NCI-H524 (cell line): ENCODE results near the gene SYNE1.
"Not testable (repeated sequence)": the region's sequence is repeated elsewhere in the genome, so short reads cannot be mapped to it uniquely, and the experiment has no call there.

Experiments used
- DNase-seq, 2 experiments: peaks; one replicate each; lab custom pipeline; 2025; lab: John Stamatoyannopoulos, UW

Gene SYNE1

DNA sequence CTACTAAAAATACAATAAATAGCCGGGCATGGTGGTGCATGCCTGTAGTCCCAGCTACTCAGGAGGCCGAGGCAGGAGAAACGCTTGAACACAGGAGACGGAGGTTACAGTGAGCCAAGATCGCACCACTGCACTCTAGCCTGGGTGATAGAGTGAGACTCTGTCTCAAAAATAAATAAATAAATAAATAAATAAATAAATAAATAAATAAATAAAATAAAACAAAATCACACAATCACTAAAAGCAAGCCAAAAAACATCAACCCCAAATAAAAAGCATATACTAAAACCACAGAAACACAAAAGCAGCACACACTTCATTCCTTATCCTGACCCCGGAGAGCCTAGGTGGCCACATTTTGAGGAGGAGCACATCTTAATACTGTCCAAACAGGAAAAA, 498.8 kb downstream of the SYNE1 start:
- not testable (repeated sequence) for DNase-seq

DNA sequence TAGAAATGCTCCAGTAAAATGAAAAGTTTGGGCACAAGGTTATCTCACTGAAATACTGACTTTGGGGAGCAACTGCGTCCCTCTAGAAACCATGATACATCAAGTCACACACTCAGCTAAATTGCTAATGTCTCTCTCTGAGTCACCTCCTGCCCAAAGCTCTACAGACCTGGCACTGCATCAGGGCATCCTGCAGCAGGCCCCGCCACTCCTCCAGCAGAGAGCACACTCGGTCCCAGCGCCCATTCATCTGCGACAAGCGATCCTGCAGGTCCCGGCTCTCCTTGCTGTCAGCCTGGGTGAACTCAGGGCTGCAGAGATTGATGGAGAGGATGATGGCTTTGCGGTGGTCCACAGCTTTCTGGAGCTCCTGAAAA, 500.7 kb downstream of the SYNE1 start:
- no peak for DNase-seq

DNA sequence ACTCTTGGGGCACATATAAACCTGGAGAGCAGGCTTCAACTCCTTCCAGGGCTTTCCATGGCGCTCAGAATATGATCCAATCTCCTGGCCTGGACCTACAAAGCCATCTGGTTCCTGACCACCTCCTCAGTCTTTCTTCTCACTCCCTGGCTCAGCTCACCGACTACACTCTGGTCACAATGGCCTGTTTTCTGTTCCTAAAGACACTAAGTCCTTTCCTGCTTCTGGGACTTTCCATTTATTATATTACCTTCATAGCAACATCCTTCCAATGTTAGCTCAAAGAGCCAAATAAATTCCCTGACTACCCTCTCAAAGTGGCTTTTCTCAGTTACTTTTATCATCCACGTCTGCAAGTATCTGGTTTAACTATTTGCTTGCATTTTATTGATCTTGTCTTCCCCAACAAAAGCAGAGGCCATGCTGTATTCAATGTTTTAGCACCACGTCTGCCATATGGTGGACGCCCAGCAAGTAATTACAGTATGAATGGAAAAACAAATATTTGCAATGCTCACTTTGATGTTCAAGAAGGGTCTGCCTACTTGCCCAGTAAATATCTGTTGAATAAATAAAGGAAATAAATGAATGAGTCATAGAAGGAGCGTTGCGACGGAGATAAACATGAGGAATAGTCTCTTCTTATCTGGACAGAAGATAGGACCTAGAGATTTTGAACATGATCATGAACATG, 501.3 kb downstream of the SYNE1 start:
- no peak for DNase-seq

DNA sequence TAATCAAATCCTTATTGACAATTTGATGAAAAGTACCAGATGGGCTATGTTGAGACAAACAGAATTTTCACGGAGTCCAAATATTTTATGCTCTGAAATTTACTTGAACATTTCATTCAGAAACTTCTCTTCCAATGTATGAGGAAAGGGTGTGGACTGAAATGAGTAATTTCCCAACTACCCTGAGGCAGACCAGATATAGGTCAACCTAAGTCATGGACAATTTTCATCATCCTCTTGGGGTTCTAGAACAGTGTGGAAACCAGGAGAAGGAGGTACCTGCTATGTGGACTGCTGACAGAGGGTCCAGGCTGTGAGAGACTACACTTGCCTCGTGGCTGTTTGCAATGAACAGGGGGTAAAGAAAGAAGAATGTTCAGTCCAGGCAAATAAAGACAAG, 506.7 kb downstream of the SYNE1 start:
- DNase-seq = no peak

DNA sequence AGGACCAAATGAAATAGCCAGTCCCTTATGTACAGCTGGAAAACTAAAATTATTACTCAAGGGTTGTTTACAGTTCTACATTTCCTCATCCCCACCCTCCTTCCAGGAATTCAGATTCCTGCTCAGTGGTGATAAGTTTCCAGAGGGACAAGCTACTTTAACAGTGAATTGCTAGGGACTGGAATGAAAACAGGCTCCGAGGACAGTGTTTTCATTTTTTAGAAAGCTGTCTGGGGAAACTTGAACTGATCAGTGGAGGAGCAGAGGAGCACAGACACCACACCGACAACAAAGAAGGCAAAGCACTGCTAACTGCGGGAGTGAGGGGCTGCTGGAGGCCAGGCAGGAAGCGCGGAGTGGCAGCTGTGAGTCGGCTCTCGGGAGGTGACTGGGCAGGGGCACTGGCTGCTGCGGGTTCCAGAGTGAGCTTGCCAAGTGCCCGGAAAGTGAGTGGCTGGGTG, 507.4 kb downstream of the SYNE1 start:
- DNase-seq = no peak

DNA sequence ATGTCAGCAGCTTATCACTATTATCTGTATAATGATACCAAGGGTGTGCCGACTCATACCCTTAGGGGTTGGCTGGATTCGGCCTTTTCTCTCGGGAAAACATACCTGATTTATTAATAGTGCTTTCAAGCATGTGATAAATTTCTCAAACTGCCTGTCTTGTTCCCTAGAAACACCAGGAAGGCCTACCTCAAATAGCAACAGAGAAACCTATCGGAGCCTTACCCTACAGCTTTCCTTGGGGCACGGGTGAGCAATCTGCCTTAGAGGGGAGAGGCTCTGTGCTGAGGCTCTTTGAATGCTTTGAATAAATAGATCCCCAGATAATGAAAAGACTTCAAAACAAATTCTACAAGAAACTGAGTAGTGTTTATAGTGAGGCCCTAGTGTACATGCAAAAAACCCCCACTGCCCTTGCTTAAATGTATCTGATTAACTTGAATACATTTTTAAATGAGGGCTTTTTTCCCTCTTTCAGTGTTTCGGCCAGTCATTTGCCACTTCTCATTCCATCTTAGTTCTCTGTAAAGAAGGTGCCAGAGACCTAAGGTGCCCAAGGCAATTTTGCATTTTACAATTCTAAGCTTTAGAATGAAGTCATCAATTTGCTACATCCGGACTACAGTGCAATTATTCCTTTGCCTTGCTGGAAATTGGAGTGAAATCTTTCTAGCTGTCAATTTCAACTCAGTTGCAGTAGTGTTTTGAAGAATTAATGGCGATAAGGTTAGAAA, 509.6 kb downstream of the SYNE1 start:
- DNase-seq = no peak

DNA sequence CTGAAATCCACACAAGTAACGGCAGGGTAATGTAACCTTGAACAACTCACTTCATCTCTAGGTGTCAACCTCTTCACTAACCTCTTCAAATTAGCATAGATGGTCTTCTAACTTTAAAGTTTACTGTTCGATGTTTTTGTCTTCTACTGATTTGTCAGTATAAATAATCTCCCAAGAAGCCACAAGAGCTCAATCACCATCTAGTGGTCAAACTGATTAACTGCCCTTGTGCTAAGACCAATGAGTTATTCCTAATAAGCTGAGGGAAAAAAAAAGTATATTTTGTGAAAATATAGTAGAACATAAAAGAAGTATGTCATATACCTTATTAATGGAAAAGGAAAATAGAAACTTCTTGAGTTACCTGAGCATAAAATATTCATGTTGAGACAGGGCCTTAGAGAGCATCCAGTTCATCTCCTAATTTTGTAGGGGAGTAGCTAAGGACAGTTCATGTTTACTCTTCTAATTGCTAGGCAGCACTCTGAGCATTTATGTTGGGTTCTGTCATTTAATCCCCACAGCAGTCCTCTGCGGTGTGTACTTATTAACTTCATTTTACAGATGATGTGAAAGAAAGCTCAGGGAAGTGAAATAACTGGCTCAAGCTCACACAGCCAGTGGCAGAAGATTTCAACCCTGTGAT, 512.6 kb downstream of the SYNE1 start:
- DNase-seq = peak; percentile 18 to 65

DNA sequence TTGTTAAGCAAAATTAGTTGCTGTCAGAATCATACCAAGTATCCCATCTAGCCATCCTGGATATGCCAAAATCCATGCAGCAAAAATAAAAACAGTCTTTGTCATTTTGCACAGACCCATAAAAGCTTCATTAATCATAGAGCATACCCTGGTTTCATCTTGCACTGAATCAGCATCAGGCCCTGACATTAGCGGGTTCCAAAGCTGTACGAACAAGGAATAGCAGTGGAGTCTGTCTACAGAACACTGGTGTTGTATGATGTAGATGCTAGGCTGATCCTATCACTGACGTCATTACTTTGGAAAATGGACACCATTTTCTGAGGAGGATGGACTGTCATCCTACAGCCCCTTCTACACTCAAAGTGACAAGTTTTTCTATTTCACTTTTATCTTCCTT, 514.1 kb downstream of the SYNE1 start:
- no peak for DNase-seq

DNA sequence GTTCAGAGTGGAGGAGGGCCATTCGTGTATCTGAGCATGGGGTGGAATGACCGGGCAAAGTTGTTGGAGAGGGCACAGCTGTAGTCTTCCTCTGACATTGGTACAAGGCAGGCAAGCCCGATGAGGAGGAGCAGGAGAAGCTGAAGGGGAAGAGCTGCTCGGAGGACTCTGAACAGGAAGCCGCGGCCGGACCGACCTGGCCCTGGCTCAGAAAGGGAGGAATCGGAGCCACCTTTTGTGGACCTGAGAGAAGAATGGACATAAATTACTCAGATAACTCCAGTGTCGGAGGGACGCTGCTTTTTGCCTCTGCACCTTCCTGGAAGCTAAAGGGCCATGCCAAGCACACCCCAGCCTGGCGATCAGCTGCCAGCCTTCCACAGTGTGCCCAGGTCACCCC, 514.7 kb downstream of the SYNE1 start:
- no peak for DNase-seq

DNA sequence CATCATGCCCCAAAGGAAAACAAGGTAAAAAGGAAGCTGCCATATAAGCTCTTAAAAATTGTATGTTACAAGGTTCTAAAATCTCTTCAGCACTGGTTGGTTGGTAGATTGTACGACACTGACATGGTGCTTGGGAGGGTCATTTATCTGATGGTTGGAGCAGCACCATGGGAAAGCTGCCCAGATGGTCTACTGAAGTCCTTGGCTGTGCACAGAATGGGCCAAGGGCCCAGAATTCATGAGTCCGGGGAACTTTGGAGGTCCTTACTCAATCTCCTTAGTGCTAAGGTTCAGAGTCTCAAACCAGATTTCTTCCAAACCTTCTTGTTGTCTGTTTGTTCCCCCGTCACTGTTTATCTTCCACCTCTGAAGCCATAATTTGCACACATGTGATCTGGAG, 515.3 kb downstream of the SYNE1 start:
- no peak for DNase-seq

DNA sequence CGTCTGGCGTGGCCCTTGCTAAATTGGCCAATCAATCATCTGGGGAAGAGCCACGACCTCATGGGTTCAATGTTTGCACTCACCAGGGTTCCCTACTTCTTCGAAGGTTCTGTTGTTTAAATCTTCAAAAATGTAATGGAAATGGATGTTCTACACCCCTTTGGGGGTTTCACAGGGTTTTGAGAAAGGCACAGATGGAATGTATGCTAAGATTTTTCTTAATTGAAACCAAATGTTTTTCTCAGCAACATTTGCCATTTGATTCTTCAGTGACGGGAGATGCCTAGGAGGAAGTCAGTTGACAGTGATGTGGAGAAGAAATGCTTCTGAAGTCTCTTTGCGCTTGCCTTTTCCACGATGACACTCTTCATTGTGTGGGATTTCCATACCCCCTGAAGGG, 517.3 kb downstream of the SYNE1 start:
- no peak for DNase-seq

DNA sequence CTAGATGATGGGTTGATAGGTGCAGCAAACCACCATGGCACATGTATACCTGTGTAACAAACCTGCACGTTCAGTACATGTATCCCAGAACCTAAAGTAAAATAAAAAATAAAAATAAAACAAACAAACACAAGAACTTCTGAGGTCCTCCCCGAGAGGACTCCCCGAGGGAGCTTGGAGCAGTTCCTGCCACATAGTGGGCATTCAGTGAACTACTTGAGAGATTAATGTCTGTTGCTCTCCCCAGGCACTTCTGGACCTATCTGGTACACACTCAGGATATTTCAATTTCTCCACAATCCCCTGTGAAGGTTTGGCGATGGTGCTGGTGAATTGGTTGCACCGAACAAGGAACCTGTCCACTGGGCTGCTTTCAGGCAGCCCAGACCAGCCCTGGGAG, 518.5 kb downstream of the SYNE1 start:
- DNase-seq = peak in 1 of 2 experiments; percentile 34

DNA sequence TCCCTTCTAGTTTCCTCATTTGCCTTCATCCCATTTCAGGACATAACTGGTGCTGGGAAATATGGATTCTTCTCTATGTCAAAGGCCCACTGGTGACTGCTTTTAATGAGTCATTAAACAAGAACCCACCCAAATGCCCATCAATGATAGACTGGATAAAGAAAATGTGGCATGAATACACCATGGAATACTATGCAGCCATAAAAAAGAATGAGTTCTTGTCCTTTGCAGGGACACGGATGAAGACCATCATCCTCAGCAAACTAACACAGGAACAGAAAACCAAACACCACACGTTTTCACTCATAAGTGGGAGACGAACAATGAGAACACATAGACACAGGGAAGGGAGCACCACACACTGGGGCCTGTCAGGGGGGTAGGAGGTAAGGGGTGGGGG, 518.9 kb downstream of the SYNE1 start:
- DNase-seq = no peak

DNA sequence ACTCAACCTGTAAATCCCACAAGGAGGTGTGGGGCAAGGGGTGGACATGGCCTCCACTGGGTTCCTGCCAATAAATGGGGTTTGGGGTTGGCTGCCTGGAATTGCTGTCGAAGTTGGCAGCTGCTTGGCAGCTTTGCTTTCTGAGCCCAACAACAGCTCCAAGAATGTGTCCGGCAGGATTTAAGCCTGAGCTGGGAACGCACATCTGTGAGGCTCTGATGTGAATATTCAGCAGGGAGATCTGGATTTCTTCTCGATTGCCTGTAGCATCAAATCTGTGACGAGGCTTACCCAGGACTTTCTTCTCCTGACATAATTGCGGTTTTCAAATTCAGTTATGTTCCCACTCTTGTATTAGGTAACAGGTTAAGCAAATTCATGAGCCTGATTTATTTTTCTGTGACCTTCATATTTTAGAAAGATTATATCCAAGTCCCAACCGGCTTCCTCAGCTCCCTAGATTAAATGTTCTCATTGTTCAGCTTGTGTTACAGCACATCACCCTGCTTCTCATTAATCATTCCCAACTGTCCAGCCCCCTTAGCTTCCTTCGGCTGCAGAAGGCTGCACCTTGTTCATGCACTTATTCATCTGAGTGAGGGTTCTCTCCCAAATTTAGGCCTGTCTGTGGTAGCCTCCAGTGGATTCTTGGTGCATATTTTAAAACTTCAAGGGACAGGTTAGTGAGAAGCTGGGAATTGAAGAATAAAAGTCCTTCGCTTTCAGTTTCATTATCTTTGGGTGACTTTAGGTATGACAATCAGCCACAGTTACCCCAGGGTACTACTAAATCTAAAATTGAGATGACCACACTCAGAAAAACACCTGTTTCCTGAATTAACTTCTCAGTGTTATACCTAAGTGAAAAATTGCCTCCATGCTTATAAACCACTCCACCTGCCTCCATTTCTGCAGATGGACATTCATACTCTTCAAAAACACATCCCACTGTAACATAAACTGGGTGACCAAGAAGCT, 519.7 kb downstream of the SYNE1 start:
- DNase-seq = no peak

DNA sequence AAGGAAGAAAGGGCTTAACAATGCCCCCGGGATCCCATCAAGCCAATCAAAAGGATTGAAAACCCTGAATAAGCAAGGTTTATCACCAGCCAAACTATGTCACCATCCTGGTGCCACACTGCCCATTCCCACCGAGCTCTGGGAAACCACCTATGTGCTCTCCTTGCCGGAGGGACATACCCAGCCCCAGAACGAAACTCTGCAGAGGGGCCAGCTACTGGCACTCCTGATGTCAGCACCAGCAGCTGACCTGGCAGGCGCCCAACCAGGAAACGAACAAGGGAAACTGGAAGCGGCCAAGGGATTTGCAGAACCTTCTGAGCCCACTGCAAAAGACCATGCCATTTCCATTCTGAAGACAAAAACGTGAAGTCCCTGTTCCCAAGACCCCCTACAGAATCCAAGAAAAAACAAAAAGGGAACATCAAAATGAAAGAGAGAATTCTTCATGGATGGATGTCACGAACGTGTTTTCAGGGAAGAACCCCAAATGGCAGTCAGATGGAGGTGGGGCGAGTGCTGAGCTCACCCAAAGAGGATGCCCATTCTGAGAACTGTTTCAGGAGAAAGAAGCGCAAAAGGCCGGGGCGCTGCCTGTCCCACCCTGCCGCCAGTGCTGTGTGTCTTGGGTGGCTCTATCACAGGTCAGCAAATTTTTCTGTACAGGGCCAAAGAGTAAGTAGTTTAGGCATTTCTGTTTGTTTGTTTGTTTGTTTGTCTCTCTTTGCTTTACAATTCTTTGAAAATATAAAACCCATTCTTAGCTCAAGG, 524.5 kb downstream of the SYNE1 start:
- peak in 1 of 2 experiments; percentile 12 for DNase-seq

DNA sequence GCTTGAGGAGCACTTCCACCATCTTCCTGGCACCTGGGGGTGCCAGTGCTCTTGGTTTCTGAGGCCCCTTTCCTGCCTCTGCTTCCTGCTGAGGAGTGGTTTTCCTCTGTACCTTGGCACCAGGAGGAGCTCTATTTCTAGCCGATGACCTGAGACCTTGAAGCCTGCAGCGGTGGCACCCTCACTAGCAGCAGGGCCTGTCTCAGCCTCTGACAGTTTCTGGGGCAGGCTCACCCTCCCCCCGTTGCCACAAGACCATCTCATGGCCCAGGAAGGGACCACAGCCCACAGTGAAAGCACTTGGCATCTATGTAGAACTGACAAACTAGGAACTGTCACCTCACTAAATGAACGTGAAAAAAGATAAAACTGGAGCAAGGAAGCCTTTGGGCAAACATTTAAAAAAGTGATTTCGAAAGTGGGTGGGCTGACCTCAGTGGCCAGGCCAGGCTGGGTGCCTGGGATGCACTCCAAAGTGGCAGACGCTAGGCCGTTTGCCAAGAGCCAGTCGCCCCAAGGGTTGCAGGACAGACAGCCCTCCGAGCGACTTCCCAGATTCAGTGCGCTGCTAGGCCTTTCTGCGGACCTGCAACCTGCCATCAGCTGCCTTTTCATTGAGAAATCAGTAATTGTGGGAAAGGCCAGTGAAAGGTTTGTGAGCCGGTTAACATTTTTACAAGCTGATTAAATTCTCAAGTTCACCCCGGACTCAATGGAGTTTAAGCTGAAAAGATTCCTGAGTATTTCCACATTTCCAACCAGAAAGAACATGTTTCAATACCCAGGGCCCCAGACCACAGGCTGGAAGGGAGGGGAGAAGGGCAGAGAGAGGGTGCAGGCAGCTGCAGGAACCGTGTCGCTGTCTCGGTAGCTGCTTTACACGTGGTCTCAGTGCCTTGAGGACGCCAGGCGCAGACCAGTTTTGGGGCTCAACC, 526.0 kb downstream of the SYNE1 start:
- DNase-seq = no peak

DNA sequence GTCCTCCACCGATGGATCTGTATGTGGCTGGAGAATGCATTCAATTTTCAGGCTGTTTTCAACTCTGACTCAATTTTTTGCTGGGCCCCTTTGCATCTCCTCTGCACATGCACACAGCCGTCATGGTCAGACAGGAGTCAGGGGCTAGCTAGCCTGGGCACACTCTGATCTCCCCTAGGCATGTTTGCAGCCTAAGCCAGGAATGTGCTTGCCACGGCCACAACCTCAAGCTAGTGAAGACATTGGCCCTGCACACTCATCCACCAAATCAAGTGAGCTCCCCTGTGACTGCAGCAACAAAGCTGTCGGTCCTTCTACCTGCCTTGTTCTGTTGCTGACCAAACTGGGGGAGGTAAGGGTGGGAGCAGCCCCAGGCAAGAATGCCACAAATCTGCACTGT, 529.2 kb downstream of the SYNE1 start:
- DNase-seq = no peak

DNA sequence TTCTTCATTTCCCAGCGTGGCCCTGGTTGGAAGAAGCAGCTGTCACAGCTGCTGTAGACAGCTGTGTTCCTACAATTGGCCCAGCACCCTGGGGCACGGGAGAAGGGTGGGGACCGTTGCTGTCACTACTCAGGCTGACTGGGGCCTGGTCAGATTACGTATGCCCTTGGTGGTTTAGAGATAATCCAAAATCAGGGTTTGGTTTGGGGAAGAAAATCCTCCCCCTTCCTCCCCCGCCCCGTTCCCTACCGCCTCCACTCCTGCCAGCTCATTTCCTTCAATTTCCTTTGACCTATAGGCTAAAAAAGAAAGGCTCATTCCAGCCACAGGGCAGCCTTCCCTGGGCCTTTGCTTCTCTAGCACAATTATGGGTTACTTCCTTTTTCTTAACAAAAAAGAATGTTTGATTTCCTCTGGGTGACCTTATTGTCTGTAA, 537.0 kb downstream of the SYNE1 start:
- DNase-seq = peak; percentile 59 to 95

DNA sequence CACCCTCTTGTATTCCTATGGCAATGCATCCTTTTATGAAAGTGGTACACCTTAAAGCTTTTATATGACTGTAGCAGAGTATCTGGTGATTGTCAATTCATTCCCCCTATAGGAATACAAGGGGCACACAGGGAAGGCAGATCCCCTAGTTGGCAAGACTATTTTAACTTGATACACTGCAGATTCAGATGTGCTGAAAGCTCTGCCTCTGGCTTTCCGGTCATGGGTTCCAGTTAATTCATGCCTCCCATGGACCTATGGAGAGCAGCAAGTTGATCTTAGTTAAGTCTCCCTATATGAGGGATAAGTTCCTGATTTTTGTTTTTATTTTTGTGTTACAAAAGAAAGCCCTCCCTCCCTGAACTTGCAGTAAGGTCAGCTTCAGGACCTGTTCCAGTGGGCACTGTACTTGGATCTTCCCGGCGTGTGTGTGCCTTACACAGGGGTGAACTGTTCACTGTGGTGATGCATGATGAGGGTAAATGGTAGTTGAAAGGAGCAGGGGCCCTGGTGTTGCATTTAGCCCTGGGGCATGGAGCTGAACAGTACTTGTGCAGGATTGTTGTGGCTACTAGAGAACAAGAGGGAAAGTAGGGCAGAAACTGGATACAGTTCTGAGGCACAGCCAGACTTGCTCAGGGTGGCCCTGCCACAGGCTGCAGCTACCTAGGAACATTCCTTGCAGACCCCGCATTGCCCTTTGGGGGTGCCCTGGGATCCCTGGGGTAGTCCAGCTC, 537.5 kb downstream of the SYNE1 start:
- no peak for DNase-seq
